Posterior vena cava (tissue), 2 donors: Measurements from ENCODE around the gene RGS10. TPM values are rescaled to one million over a fixed set of nuclear protein-coding genes. Genes with fewer than 3 reads are reported as not detected.
"Not testable (repeated sequence)": the region's sequence is repeated elsewhere in the genome, so short reads cannot be mapped to it uniquely, and the experiment has no call there.

ENCODE experiments used
- DNase-seq: peaks from one replicate; pipeline ENCODE4 v3.0.0-alpha.2; 2020; ENCODE audit warnings: low spot score
- intact Hi-C, 2 donors: fragments of 100-400 bp; cut with DNase I; formaldehyde crosslinking; loops; one replicate each; pipeline versions ENCODE4 v1.14.1 to v1.14.2; 2022 to 2023
- total RNA-seq, 2 donors: library from RNA; stranded (reverse); fragmentation: NEBNext Ultra II Directional; extraction: Animal tissue kit (Norgen Biotek cat#: 25700); gene quantifications; one replicate each; pipeline ENCODE4 v1.2.1, GENCODE V29; 2021
- donor health status: DM: yes; HTN: yes; CAD: no.
- donor health status: DM: yes; HTN: yes; CAD: no.

The RGS10 gene
- total RNA-seq, 2 donors from 2014 or later, result 13.5 to 21.0 TPM

DNA sequence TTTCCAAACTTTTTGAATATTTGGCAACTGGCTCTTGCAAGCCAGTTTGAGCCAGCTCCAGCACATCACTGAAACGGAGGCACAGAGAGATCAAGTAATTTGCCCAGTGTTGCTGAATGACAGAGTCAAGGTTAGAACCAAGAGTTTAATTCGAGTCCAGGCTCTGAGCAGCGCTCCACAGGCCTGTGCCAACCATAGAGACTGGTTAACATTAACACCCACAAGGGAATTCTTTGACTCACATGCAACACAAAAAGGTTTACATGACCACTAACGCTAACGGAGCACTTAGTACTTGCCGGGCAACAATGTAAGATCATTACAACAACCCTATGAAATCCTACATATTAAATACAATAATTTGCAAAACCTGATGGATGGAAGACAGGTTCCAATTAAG is 1.5 kb downstream of the RGS10 start:
- DNase-seq, result no peak
- intact Hi-C loops, result loop anchor here in 1 of 2 donors (5.0 kb wide), 1 partner anchor 944 kb away; the partner anchor contains the start of gene PRLHR

DNA sequence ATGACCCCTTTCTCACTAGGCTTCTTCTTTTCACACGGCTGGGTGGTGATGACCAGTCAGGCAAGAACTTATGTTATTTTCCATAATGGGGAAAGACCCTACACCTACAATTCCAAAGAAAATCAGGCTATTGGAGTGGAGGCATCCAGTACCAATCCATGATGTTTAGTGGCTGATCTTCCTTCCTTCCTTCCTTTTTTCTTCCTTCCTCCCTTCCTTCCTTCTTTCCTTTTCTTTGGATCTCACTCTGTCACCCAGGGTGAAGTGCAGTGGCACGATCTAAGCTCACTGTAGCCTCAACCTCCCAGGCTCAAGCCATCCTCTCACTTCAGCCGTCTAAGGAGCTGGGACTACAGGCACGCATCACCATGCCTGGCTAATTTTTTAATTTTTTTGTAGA is 2.5 kb downstream of the RGS10 start:
- intact Hi-C loops, result loop anchor here in 1 of 2 donors (5.0 kb wide), 1 partner anchor 943 kb away; the partner anchor contains the start of gene PRLHR
- DNase-seq, result no peak

DNA sequence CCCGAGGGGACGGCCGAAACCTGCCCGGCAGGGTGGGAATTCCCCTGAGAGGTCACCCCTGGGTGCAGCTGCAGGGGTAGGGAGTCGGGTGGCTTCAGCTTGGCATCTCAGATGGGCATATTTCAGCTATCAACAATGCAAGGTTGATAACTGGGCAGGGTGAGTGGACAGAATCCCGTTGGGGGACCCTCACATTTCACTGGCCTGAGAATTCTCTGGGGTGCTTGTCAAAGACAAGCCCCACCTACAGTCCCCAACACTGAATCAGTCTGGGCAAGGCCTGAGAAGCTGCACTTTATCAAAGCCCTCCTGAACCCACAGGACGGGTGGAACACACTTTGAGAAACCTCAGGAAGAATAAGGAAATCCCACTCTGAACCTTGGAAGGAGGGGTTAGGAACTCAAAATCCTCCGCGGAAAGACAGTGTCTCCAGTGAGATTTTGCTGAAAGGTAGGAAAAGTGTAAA is 3.1 kb downstream of the RGS10 start:
- intact Hi-C loops, result no loop called here
- DNase-seq, result no peak

DNA sequence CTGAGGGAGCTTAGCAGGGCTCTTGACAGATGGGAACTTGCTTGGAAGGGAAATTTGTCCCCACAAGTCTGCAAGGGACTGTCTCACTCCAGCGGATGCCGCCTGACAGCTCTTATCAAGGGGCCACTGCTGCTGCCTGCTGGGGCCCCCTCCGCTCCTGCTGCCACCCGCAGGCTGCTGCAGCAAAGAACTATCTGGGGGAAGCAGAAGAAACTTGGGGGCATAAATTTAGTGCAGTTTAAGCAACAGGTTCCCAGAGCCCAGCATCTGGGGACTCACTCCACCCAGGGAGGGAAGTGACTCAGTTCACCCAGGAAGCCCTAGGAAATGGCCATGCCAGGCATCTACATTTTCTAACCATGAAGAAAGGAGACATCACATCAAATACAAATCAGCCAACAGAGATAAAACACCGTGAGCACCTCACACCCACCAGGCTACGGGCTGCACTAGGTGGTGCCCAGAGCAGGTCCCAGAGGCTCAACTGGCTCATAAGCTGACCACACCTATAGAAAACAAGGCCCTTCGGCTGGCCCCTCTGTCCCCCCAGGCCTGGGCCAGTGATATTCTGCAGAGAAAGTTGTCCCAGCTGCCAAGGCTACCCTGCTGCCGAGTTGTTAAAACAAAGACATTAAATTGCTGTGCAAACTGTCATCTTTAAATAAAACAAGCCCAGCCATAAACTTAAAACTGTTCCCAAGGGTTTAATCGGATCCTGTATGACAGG is 3.7 kb downstream of the RGS10 start:
- DNase-seq, result no peak
- intact Hi-C loops, result no loop called here

DNA sequence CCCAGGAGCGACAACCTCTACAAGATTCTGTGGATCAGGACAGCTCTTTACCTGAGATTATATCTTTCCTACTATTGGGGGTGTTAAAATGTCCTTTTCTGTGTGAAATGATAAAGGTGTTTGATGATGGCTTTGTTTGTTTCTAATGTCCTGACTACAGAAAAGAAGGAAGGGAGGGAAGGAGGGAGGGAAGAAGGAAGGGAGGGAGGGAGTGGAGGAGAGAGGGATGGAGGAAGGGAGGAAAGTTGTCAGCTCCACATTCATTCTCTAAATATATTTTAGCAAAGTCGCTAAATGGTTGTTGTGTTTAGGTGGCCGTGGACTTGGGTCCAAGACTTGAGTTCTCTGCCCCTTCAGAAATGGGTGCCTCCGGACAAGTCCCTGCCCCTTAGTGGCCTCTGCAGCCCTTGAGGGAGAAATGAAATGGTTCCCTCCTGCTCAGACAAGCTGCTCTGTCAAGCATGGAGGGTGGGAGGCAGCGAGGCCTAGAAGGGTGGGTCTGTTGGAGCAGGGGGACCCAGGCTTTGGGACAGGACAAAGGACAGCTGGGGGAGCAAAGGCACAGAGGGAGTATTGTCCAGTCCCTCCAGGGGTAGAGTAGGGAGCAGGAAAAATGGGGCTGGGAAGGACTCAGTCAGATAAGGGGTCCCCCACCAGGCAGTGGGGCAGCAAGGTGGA is 4.4 kb downstream of the RGS10 start:
- intact Hi-C loops, result no loop called here

DNA sequence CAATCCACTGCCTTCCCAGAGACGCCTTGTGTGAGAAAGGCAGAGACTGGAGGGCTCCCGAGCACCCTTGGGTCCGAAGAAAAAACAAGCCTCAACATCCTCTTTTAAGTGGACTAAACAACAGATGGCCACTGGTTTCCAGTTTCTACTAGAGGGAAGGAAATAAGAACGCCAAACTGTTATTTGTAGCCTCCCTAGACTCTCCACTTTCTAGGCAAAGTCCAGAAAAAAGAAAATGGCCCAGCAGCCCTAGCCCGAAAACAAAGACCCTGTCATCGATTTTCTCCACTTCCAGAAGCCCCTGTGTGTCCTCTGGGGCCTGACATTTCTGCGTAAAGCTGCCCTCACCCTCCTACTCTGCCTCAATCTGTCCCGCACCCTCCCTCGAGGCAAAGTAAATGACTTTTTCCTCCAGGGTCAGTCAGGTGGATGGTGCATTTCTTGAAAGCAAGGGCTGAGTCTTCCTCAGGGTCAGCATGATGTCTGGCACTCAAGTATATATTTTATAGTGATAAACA is 6.0 kb downstream of the RGS10 start:
- DNase-seq, result no peak
- intact Hi-C loops, result no loop called here

More for the DNA sequence above, 4.4 kb downstream of the RGS10 start:
- DNase-seq, result no peak

DNA sequence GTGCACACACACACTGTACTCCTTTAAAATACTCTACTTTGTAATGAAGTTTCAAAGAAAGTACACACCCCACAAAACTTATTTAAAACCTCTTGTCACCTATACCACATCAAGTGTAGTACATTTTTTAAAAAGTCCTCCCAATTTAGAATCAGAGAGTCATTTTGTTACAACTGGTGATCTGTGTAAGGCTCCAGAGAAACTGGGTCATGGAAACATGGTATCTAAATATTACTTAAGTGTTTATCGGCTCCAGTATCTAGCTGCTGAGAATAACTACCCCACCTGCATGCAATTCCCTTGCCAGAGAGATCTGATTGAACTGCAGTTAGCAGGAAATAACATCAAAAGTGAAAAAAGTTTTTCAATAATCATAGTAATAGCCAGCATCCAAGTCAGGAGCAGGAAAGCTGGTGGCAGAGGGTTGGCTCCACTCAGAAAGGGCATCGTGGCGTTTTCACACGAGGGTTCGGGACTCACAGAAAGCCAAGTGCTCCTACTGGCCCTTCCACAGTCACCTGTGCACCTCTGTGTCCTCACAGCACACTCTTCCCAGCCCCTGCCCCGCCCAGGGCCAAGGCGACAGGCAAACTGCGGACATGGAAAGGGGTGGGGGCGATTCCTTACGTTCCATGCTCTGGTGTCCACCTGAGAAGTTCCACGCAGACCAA is 6.5 kb downstream of the RGS10 start:
- DNase-seq, result no peak
- intact Hi-C loops, result no loop called here

DNA sequence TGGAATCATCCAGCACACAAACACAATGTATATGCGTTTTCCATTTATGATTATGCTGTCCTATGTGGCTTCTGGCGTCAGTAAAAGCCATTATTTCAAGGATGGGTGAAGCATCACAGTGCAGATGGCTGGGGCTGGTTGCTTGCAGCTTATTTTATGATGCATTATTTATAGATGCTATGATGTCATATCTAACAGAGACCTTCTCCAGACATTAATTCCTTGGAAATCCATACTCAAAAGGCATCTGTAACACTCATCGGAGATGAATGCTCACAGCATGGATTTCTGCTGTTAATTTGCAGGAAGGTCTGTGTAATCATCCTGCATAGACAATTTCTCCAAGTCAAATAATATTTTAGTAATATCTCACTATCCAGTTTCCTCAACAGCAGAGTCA is 7.2 kb downstream of the RGS10 start:
- DNase-seq, result no peak
- intact Hi-C loops, result no loop called here

DNA sequence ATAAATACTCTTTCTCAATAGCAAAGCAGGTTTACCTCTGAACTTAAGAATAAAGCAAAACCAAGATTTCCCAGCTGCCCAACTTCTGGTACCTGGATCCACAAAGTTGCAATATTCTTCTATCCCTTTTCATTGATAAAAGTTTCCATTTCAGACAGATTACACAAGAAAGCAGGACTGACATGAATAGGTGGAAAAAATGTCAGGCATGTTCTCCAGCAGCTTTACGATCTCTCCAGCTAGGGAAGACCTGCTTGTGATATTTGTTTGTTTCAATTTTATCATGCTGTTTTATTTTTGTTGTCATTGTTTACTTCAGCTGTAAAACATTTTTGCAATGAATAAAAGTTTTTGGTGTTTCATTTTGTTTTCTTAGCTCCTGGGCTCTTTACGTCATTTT is 9.0 kb downstream of the RGS10 start:
- DNase-seq, result no peak
- intact Hi-C loops, result no loop called here

DNA sequence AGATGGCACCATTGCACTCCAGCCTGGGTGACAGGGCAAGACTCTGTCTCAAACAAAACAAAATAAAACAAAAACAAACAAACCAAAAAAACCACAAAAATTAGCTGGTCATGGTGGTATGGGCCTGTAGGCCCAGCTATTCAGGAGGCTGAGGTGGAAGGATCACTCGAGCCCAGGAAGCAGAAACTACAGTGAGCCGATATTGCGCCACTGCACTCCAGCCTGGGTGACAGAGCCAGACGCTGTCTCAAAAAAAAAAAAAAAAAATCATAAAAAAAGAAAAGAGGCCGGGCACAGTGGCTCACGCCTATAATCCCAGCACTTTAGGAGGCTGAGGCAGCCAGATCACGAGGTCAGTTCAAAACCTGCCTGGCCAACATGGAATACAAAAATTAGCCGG is 9.7 kb downstream of the RGS10 start:
- DNase-seq, intact Hi-C loops: not testable (repeated sequence)

DNA sequence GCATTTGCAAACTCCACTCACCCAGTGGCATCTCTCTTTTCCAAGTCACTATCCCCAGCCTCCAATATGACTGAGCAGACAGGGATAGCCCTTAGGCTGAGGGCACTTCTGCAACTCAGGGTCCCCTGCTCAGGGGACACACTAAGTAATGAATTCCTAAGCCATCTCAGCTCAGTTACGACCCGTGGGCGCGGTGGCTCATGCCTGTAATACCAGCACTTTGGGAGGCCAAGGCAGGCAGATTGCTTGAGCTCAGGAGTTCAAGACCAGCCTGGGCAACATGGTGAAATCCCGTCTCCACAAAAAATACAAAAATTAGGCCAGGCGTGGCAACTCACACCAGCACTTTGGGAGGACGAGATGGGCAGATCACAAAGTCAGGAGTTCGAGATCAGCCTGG is 10.3 kb downstream of the RGS10 start:
- intact Hi-C loops, DNase-seq: not testable (repeated sequence)

DNA sequence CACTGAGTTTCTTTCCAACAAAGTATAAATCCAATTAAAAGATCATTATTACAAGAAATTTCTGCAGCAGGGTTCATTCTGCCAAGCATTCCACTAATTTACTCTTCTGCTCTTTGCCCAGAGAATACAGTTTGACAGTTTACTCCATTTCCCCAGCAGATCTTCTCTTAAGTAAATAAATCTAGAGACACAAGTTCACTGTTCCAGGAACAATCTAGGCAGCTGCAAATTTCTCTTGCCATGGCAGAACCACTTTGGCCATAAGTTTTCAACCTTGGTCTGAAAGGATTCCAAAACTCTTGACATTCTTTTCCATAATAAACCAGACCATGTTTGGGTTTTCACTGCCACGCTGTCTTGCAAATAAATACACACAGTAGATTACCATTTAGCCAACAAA is 11.5 kb downstream of the RGS10 start:
- no peak for DNase-seq
- intact Hi-C loops, result no loop called here

DNA sequence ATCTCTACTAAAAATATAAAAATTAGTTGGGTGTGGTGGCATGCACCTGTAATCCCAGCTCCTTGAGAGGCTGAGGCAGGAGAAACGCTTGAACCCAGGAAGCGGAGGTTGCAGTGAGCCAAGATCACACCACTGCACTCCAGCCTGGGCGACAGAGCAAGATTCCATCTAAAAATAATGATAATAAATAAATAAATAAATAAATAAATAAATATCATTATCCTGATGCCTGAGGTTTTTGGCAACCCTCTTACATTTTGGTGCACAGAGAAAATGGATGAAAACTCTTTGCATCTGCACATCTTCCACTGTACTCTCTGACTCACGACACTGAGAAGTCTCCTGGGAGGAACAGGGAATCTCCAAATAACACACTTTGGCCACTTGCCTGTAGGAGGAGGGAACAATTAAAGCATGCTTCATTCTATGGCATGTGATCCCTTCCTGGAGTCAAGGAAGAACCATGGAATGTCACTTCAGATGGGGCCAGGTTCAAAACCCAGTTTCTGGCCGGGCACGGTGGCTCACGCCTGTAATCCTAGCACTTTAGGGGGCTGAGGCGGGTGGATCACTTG is 13.8 kb downstream of the RGS10 start:
- not testable (repeated sequence) for DNase-seq

DNA sequence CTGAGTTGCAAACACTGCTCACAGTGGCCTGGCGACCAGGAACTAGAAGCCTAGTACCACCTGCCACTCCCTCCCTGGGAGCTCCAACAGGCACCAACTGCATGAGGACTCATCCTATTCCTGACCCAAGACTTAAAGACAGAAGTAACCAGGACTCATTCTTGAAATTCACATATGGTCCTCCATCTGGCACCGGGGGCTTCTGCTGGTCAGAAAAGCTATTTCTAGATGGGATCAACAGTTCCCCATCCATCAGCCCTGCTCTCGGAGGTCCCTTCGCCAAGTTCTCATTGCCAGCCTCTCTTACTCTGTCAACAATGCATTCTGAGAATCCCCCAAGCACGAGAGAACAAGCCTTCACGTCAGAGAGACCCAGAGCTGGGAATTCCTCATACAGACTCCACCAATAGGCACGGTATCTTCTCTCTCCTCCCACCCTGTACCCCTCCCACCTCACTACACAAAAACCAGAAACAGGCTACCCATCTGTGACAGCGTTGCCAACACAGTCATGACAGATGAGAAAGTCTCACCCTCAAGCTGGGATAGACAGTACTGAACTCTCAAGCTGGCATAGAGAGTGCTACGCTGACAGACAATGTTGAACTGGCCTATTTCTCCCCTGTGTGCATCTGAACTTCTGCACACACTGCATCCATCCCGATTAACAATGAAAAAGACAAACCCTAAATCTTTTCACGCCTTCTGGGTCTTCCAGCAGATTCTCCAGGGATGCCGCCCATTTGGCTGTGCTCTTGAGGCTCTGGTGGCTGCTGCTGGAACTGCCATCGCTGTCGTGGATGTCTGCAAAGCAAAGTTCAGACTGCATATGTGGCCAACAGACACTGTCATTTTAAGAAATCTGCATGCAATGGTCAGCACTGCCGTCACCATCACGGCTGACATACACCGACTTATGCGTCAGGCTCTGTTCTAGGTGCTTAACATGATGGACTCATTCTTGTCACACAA is 15.6 kb downstream of the RGS10 start:
- intact Hi-C loops, result no loop called here
- DNase-seq, result no peak

More for the DNA sequence above, 13.8 kb downstream of the RGS10 start:
- intact Hi-C loops, result not testable (repeated sequence)

DNA sequence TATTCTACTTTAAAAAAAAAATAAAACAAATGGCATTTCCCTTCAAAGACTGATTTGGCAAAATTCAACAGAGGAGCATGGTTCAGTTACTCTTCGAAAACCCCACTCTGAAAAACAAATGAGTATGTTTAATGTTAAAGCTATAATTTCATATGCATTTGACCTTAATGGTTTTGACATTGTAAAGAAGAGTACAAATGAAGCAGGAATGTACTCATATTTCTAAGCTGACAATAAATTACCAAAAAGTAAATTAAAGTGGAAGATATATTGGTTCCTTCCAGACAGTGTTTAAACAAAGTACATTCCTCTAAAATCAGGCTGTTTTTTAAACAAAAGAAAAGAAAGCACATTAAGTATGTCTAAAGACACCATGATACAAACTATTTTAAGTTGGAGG is 16.4 kb downstream of the RGS10 start:
- no peak for DNase-seq
- intact Hi-C loops, result no loop called here

DNA sequence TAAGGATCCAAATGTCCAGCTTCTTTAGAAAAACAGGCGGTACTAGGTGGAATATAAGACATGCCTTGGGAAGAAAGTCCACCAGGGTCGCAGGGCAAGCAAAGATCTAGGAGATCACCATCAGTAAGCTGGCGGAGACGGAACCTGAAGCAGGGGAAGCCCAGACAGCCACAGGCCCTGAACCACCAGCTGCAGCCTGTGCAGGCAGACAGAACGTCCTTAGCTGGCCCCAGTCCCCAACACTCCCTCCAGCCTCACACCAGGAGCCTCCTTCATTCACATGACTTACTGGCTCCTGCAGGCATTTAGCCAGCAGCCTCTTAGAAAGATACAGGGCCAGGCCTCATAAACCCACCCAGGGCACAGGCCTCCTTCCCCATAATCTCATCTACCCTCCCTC is 17.4 kb downstream of the RGS10 start:
- intact Hi-C loops, result no loop called here
- DNase-seq, result no peak

DNA sequence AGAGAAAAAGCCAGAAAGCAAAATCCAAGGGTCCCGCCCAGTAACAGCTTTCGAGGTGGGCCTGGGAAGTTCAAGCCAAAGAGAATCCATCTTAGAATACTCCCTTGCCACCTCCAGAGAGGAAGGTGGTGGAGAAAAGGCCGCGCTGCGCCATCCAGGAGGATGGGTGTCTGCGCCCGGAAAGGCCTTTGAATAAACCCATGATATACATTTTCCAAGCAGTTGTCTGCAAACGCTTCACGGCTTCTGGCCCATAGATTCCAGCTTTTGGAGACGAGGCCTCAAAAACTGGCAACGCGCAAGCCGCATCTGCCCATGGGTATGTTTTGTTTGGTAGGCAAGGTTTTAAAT is 17.8 kb downstream of the RGS10 start:
- no peak for DNase-seq
- intact Hi-C loops, result loop anchor here in 1 of 2 donors (5.0 kb wide), 1 partner anchor 1202 kb away; no protein-coding TSS in a partner anchor

DNA sequence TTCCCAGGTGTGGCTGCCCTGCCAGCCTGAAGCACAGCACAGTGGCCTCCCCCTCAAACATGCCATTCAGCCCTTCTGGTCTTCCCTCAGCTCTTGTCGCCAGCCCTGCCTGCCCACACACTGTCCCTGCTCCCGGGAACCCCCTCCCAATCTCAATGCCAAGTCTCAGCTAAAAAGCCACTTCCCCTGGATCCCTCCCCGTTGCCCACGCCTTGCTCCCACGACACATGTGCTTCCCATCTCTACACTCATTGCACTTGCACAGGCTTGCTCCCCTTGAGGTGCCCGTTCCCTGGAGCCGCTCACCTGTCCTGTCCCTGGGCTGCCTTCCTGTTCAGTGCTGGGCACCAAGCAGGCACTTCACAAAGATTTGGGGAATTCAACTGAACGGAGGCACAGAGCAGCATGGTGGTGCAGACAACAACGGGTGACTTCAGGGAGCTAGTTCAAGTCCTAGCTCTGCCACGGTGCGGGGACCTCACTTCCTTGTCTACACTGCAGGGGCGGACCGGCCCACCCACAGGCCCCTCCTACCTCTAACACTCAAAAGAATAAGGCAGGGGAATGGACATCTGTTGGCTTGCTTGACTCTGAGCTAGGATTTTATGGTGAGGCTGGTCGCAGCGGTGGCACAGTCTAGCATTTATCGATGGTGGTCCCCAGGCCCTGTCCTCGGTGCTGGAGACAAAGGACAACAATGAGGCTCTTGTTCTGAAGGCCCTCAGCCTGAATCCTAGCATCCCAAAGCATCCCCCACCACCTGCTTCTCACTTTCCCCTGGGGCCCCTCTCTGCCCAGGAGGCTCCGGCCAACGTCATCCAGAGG is 18.4 kb downstream of the RGS10 start:
- DNase-seq, result no peak
- intact Hi-C loops, result loop anchor here in 1 of 2 donors (5.0 kb wide), 1 partner anchor 1202 kb away; no protein-coding TSS in a partner anchor
